Fibroblast of lung (primary cell): ENCODE data around the gene GALNT17. TPM values are rescaled to one million over a fixed set of nuclear protein-coding genes. Genes with fewer than 3 reads are reported as not detected.
"Not testable (repeated sequence)": the region's sequence is repeated elsewhere in the genome, so short reads cannot be mapped to it uniquely, and the experiment has no call there.

Experiments used
- DNase-seq, 2 donors: peaks; one replicate each; pipeline versions ENCODE4 v3.0.0 to v3.0.0-alpha.2; 2010; ENCODE audit warnings: low read depth in 2 of 2
- H2AFZ ChIP-seq: 2 replicates; pipeline ENCODE4 v1.5.1; 2012; ENCODE audit warnings: low read length, control low read depth, inconsistent platforms
- H3K27ac ChIP-seq: 2 replicates; pipeline ENCODE4 v1.5.1; 2011; ENCODE audit warnings: low read length, control low read depth; ENCODE audit not compliant: insufficient read depth
- H3K27me3 ChIP-seq: 2 replicates; pipeline ENCODE4 v1.5.1; 2011; ENCODE audit warnings: mild to moderate bottlenecking, low read length; ENCODE audit not compliant: control insufficient read depth, insufficient read depth
- H3K36me3 ChIP-seq: 2 replicates; pipeline ENCODE4 v1.5.1; 2011; ENCODE audit warnings: low read length; ENCODE audit not compliant: control insufficient read depth, insufficient read depth
- H3K4me1 ChIP-seq: 2 replicates; pipeline ENCODE4 v1.5.1; 2011; ENCODE audit warnings: low read length; ENCODE audit not compliant: control insufficient read depth, insufficient read depth; ENCODE audit errors: extremely low read depth
- H3K4me2 ChIP-seq: 2 replicates; pipeline ENCODE4 v1.5.1; 2011; ENCODE audit warnings: low read length, control low read depth; ENCODE audit not compliant: insufficient read depth; ENCODE audit errors: extremely low read depth
- H3K4me3 ChIP-seq, 4 experiments: fragments of 200-600 bp in 1 of 4; sonication (generic) in 1 of 4; replicated peaks in 1 of 4; 2 replicates each; pipeline ENCODE4 v1.5.1; 2011 to 2016; ENCODE audit warnings: low read length in 4 of 4, low read depth in 3 of 4, mild to moderate bottlenecking in 3 of 4, control low read depth in 2 of 4, inconsistent platforms in 1 of 4, mixed read lengths in 1 of 4; ENCODE audit not compliant: insufficient read depth in 1 of 4; ENCODE audit errors: control extremely low read depth in 1 of 4
- H3K79me2 ChIP-seq: 2 replicates; pipeline ENCODE4 v1.5.1; 2012; ENCODE audit warnings: mild to moderate bottlenecking, low read length, inconsistent platforms; ENCODE audit not compliant: control insufficient read depth, insufficient read depth
- H3K9ac ChIP-seq: 2 replicates; pipeline ENCODE4 v1.5.1; 2011; ENCODE audit warnings: mild to moderate bottlenecking, low read length, control low read depth; ENCODE audit not compliant: insufficient read depth
- H3K9me3 ChIP-seq: 2 replicates; pipeline ENCODE4 v1.5.1; 2012; ENCODE audit warnings: low read depth, low read length; ENCODE audit not compliant: control insufficient read depth, insufficient read depth
- H4K20me1 ChIP-seq: 2 replicates; pipeline ENCODE4 v1.5.1; 2011; ENCODE audit warnings: low read length; ENCODE audit not compliant: control insufficient read depth, insufficient read depth; ENCODE audit errors: extremely low read depth
- CTCF ChIP-seq, 2 donors: IDR thresholded peaks in 1 of 2; conservative IDR thresholded peaks in 1 of 2; 1 replicate in 1 of 2; 2 replicates in 1 of 2; pipeline ENCODE4 v1.5.1; 2011 to 2012; ENCODE audit warnings: low read length in 2 of 2, control low read depth in 1 of 2, inconsistent platforms in 1 of 2, low read depth in 1 of 2, mild to moderate bottlenecking in 1 of 2
- EZH2 ChIP-seq: IDR thresholded peaks from 2 replicates; pipeline ENCODE4 v1.5.1; 2012; ENCODE audit warnings: low read length, control low read depth, mild to moderate bottlenecking; ENCODE audit errors: missing control alignments
- polyA plus RNA-seq, 2 donors: library from polyadenylated mRNA; depleted of rRNA in 1 of 2; stranded (reverse) in 1 of 2; unstranded in 1 of 2; fragments of >200 nt; gene quantifications; 2 replicates each; pipeline ENCODE4 v1.2.1, GENCODE V29; 2011 to 2012; ENCODE audit warnings: missing spikeins in 1 of 2
- total RNA-seq: library from RNA; depleted of rRNA; stranded (reverse); fragments of >200 nt; gene quantifications from 2 replicates; pipeline ENCODE4 v1.2.1, GENCODE V29; 2014

The GALNT17 gene
- total and polyA plus RNA-seq, 2 donors (not counting 1 experiment from before 2014, with no cell fraction given), result under 0.01 TPM; not detected in 1

DNA sequence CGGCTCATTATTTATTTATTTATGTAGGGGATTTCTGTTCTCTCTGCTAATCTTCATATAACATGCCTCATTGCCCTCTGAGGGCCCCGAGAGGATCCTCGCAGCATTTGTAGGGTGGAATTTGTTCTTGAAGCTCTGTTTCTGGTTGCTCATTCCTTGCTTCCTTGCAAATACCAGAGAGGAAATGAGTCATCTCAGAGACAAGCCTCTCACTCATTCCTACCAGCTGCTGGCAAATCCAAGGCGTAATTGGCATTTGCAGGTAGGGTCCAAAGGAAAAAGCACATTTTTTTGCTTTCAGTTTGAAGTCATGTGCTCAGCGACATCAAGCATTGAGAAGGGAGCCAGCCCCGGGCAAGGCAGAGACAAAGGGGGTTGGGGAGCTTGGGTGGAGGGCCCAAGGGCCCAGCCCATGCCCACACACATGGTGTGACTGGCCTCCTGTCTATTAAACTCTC lies 501.6 kb downstream of the GALNT17 start:
- H3K4me1 ChIP-seq, result peaks cover 13% of the 10 kb centered on the region
- H3K27me3 ChIP-seq, result no peaks in the 10 kb centered on the region
- no peaks in the 10 kb centered on the region for H4K20me1 ChIP-seq
- no peak overlapping the region for H3K9ac ChIP-seq
- H3K4me2 ChIP-seq, result peak overlapping the region; percentile 28
- DNase-seq, result peak; percentile 89 to 97
- no peaks in the 10 kb centered on the region for H3K36me3 ChIP-seq
- no peaks in the 10 kb centered on the region for H3K79me2 ChIP-seq
- no peak overlapping the region for H2AFZ ChIP-seq
- peak overlapping the region; percentile 50 for H3K27ac ChIP-seq
- H3K9me3 ChIP-seq, result no peaks in the 10 kb centered on the region
- TF ChIP-seq CTCF (conservative IDR thresholded peaks at IDR 0.05 in 1 of 2, IDR thresholded peaks at IDR 0.05 in 1 of 2; ENCODE audit: low read depth in 1 of 2, low read length in 2 of 2) (no peak), EZH2 (no peak)
- H3K4me3 ChIP-seq, result no peak overlapping the region

DNA sequence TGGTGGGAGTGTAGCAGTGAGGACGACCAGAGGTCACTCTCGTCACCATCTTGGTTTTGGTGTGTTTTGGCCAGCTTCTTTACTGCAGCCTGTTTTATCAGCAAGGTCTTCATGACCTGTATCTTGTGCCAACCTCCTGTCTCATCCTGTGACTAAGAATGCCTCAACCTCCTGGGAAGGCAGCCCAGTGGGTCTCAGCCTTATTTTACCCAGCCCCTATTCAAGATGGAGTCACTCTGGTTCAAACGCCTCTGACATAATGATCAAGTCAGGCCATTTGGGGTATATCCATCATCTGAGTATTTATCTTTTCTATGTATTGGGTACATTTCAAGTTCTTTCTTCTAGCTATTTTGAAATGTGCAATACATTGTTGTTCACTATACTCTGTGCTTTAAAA lies 503.9 kb downstream of the GALNT17 start:
- H3K27ac ChIP-seq, H3K79me2 ChIP-seq, H3K36me3 ChIP-seq, H3K4me3 ChIP-seq, H2AFZ ChIP-seq, H3K9me3 ChIP-seq, H3K27me3 ChIP-seq, H3K4me2 ChIP-seq, H4K20me1 ChIP-seq, H3K9ac ChIP-seq: not testable (repeated sequence)
- DNase-seq, result peak in 1 of 2 donors; percentile 20
- H3K4me1 ChIP-seq, result peaks cover 13% of the 10 kb centered on the region

DNA sequence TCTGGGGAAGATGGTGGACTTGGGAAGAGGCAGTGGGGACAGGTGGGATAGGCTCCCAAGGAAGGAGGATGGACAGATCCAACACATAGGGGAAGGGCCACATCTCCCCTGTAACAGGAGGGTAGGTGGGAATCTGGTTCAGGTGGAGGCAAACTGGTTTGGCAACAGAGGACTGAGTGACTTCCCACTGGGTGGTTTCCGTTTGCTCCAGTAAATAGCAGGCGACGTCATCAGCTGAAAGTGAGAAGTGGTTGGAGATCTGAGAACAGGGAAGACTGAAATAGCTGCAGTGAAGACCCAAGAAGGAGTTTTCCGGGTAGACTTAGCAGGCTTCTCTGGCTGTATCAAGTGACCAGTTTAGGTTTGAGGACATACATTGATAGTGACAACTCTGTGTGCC lies 504.4 kb downstream of the GALNT17 start:
- Histone ChIP-seq H2AFZ (no peak overlapping the region), H3K4me1 (peaks cover 13% of the 10 kb centered on the region), H3K36me3 (no peaks in the 10 kb centered on the region), H3K79me2 (no peaks in the 10 kb centered on the region), H3K27me3 (no peaks in the 10 kb centered on the region), H3K9me3 (no peaks in the 10 kb centered on the region), H4K20me1 (no peaks in the 10 kb centered on the region), H3K9ac (no peak overlapping the region), H3K4me2 (no peak overlapping the region), H3K27ac (no peak overlapping the region), H3K4me3 (no peak overlapping the region)
- TF ChIP-seq EZH2 (no peak), CTCF (conservative IDR thresholded peaks at IDR 0.05 in 1 of 2, IDR thresholded peaks at IDR 0.05 in 1 of 2; ENCODE audit: low read depth in 1 of 2, low read length in 2 of 2) (no peak)
- DNase-seq, result peak in 1 of 2 donors; percentile 53
